Uterus (tissue), 2 donors: ENCODE measurements around the gene CELF2.

Experiments
- CTCF ChIP-seq, 4 experiments: fragments of 200-600 bp in 2 of 4; fragments of 450-650 bp in 2 of 4; sonication (generic) in 2 of 4; IDR thresholded peaks; one replicate each; pipeline ENCODE4 v1.5.1; 2016 to 2019; ENCODE audit warnings: antibody characterized with exemption in 4 of 4, mild to moderate bottlenecking in 2 of 4, moderate library complexity in 1 of 4
- POLR2A ChIP-seq, 2 donors: fragments of 450-650 bp; IDR thresholded peaks; one replicate each; pipeline ENCODE4 v1.6.1; 2016; ENCODE audit warnings: antibody characterized with exemption in 2 of 2, mild to moderate bottlenecking in 1 of 2, moderate library complexity in 1 of 2

DNA sequence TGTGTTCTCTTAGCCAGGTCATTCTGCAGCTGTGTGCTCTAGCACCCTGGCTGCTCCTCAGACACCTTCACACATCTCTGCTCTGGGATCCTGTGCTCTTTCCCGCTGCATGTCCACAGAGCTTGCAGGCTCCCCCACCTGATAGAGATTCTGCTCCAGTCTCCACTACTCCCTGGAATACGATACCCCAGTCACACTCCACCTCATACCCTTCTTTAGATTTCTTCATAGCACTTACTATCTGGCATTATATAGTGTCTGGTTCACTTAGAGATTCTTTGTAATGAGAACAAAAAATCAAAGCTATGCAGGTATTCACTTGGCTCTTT, 88.0 kb downstream of the CELF2 start:
- TF ChIP-seq POLR2A (IDR thresholded peaks at IDR 0.05) (no peak), CTCF (IDR thresholded peaks at IDR 0.05) (no peak)
